HepG2 (cell line): ENCODE data around the gene GADD45A. TPM values are rescaled to one million over a fixed set of nuclear protein-coding genes. Genes with fewer than 3 reads are reported as not detected.

Experiments
- AFF4 ChIP-seq: sonication (generic); formaldehyde crosslinking; IDR thresholded peaks from 2 replicates; pipeline ENCODE4 v1.4.0; 2020; ENCODE audit warnings: missing genetic modification reagents
- CBX5 ChIP-seq: sonication (generic); formaldehyde crosslinking; IDR thresholded peaks from 2 replicates; pipeline ENCODE4 v1.4.0; 2020; ENCODE audit warnings: missing genetic modification reagents, borderline replicate concordance
- FOSL2 ChIP-seq: sonication (generic); formaldehyde crosslinking; IDR thresholded peaks from 2 replicates; pipeline ENCODE4 v1.4.0; 2020; ENCODE audit warnings: missing genetic modification reagents
- FOXA3 ChIP-seq: IDR thresholded peaks from 2 replicates; pipeline ENCODE4 v1.6.1; 2016; ENCODE audit warnings: missing genetic modification reagents, missing compliant biosample characterization
- KLF9 ChIP-seq: IDR thresholded peaks from 2 replicates; pipeline ENCODE4 v1.6.1; 2016; ENCODE audit warnings: low read depth
- MAFG ChIP-seq: sonication (generic); formaldehyde crosslinking; IDR thresholded peaks from 2 replicates; pipeline ENCODE4 v1.5.1; 2020; ENCODE audit warnings: mild to moderate bottlenecking, missing genetic modification reagents
- PATZ1 ChIP-seq: sonication (generic); formaldehyde crosslinking; IDR thresholded peaks from 2 replicates; pipeline ENCODE4 v1.4.0; 2020; ENCODE audit warnings: missing genetic modification reagents
- POLR2AphosphoS2 ChIP-seq: IDR thresholded peaks from 2 replicates; pipeline ENCODE4 v1.6.1; 2011; ENCODE audit warnings: low read depth, low read length, improper control_type of control experiment
- RAD21 ChIP-seq: fragments of 450-650 bp; formaldehyde crosslinking; IDR thresholded peaks from 2 replicates; pipeline ENCODE4 v1.5.0; 2020; ENCODE audit warnings: mild to moderate bottlenecking
- RBM22 ChIP-seq: fragments of 200-400 bp; formaldehyde crosslinking; optimal IDR thresholded peaks from 2 replicates; pipeline ENCODE3; 2017; ENCODE audit warnings: mild to moderate bottlenecking, low read length, moderate library complexity
- SNAPC5 ChIP-seq: sonication (generic); formaldehyde crosslinking; IDR thresholded peaks from 2 replicates; pipeline ENCODE4 v1.8.1; 2023; ENCODE audit warnings: mild to moderate bottlenecking, missing genetic modification reagents, borderline replicate concordance
- SOX13 ChIP-seq, 3 experiments: fragments of 450-650 bp in 1 of 3; sonication (generic) in 1 of 3; formaldehyde crosslinking in 1 of 3; IDR thresholded peaks in 2 of 3; conservative IDR thresholded peaks in 1 of 3; 2 replicates each; pipeline versions ENCODE4 v1.5.0 to v1.6.1; 2016 to 2020; ENCODE audit warnings: antibody characterized with exemption in 1 of 3, mild to moderate bottlenecking in 1 of 3, missing compliant biosample characterization in 1 of 3, missing genetic modification reagents in 1 of 3, moderate library complexity in 1 of 3
- SRSF4 ChIP-seq: fragments of 200-400 bp; formaldehyde crosslinking; IDR thresholded peaks from one replicate; pipeline ENCODE4 v1.6.1; 2018; ENCODE audit warnings: mild to moderate bottlenecking, low read depth, low read length, moderate library complexity; ENCODE audit not compliant: poor library complexity, severe bottlenecking
- TMF1 ChIP-seq: sonication (generic); formaldehyde crosslinking; IDR thresholded peaks from 2 replicates; pipeline ENCODE4 v1.8.1; 2022; ENCODE audit warnings: low read depth, missing genetic modification reagents
- ZBTB14 ChIP-seq: sonication (generic); formaldehyde crosslinking; IDR thresholded peaks from 2 replicates; pipeline ENCODE4 v1.4.0; 2020; ENCODE audit warnings: missing genetic modification reagents
- ZBTB43 ChIP-seq: sonication (generic); formaldehyde crosslinking; conservative IDR thresholded peaks from 2 replicates; pipeline ENCODE4 v1.4.0; 2020; ENCODE audit warnings: missing genetic modification reagents
- ZC3H4 ChIP-seq: sonication (generic); formaldehyde crosslinking; IDR thresholded peaks from 2 replicates; pipeline ENCODE4 v1.4.0; 2020; ENCODE audit warnings: missing genetic modification reagents, borderline replicate concordance
- ZNF207 ChIP-seq: fragments of 450-650 bp; IDR thresholded peaks from 2 replicates; pipeline ENCODE4 v1.6.1; 2016; ENCODE audit warnings: antibody characterized with exemption, borderline replicate concordance
- ZNF501 ChIP-seq: sonication (generic); formaldehyde crosslinking; IDR thresholded peaks from 2 replicates; pipeline ENCODE4 v1.5.1; 2020; ENCODE audit warnings: mild to moderate bottlenecking, moderate library complexity, missing genetic modification reagents
- ZNF569 ChIP-seq: sonication (generic); formaldehyde crosslinking; IDR thresholded peaks from 2 replicates; pipeline ENCODE4 v1.5.0; 2020; ENCODE audit warnings: mild to moderate bottlenecking, missing genetic modification reagents, moderate library complexity, borderline replicate concordance
- polyA plus RNA-seq, 8 experiments: library from polyadenylated mRNA; depleted of rRNA in 3 of 8; stranded (reverse) in 7 of 8; unstranded in 1 of 8; fragments of >200 nt; fragmentation: Illumina TruSeq in 4 of 8; extraction: Trizol in 4 of 8; gene quantifications; 2 replicates each; pipeline versions ENCODE4 v1.2.1 to v1.2.3, GENCODE V29; 2011 to 2016; ENCODE audit warnings: low read depth in 4 of 8, missing spikeins in 1 of 8, mixed read lengths in 1 of 8; ENCODE audit not compliant: insufficient read depth in 1 of 8
- total RNA-seq, 5 experiments: library from RNA; depleted of rRNA; stranded (reverse); fragments of >200 nt; fragmentation: Illumina TruSeq; extraction: Trizol; gene quantifications; 2 replicates each; pipeline ENCODE4 v1.2.3, GENCODE V29; 2016; ENCODE audit warnings: low read depth in 1 of 5

GADD45A gene
- total and polyA plus RNA-seq, 2 of the 13 experiments (the other 11 are each of a cell fraction or from before 2014, with no cell fraction given): 33.2 to 46.2 TPM

GRCh38 chr1:67688526-67689219 lies 3.7 kb downstream of the GADD45A start (continued):
- TF ChIP-seq TMF1 (CRISPR knock-in tag): no peak
- TF ChIP-seq ZBTB43: 0 out of 2 replicates have a peak, but pooled peaks have one; percentile 42
- TF ChIP-seq PATZ1 (CRISPR knock-in tag): no peak
- no peak for TF ChIP-seq ZNF569 (CRISPR knock-in tag)
- TF ChIP-seq MAFG (CRISPR knock-in tag): no peak
- TF ChIP-seq SOX13 (IDR thresholded peaks at IDR 0.05): no peak
- TF ChIP-seq SOX13 (CRISPR knock-in tag; conservative IDR thresholded peaks at IDR 0.05 in 1 of 2, IDR thresholded peaks at IDR 0.05 in 1 of 2): peak in 1 of 2 experiments; percentile 99; a peak in 2 of 4 replicates
- peak; percentile 40; the same call in 1 of the 2 replicates for TF ChIP-seq ZNF501 (CRISPR knock-in tag)
- no peak for TF ChIP-seq SNAPC5 (CRISPR knock-in tag)
- TF ChIP-seq ZBTB14 (CRISPR knock-in tag): no peak
- no peak for TF ChIP-seq KLF9 (CRISPR knock-in tag)
- TF ChIP-seq FOSL2 (CRISPR knock-in tag): peak; percentile 12; the same call in 1 of the 2 replicates
- TF ChIP-seq CBX5 (CRISPR knock-in tag): no peak
- 0 out of 2 replicates have a peak, but pooled peaks have one; percentile 51 for TF ChIP-seq AFF4 (CRISPR knock-in tag)
- TF ChIP-seq SRSF4: peak; percentile 76
- TF ChIP-seq RBM22: peak; percentile 99
- TF ChIP-seq RAD21 (CRISPR knock-in tag): peak; percentile 47
- TF ChIP-seq POLR2AphosphoS2: peak; percentile 98
- no peak for TF ChIP-seq FOXA3 (CRISPR knock-in tag)
- no peak for TF ChIP-seq ZNF207
- no peak for TF ChIP-seq ZC3H4 (CRISPR knock-in tag)
